GM21786 (cell line): ENCODE data around the gene USP9Y.

Experiments used
- ATAC-seq: cut with Tn5 transposase; IDR thresholded peaks from one replicate; pipeline ENCODE4 v1.9.1; 2021; ENCODE audit not compliant: unreplicated experiment

USP9Y gene

DNA sequence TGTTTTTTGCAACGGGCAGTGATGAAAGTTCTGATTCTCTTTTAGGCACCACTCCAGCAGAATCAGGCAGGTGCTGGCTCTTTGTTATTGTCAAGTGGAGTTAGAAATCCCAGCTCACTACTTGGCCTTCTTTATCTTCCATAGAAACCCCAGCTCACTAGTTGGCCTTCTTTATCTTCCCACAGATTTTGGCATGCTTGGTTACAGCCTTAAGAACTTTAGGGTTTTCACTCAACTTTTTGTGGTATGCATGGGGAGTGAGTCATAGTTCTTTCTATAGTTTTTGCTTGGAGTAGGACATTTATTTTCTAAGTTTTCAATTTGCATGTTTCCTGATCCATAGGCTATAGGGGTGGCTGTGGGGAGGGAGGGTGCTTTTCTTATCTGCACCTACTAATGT is 55.0 kb downstream of the USP9Y start:
- ATAC-seq, result no peak

GRCh38 chrY:12765976-12766375 is 64.9 kb downstream of the USP9Y start:
- ATAC-seq, result no peak

DNA sequence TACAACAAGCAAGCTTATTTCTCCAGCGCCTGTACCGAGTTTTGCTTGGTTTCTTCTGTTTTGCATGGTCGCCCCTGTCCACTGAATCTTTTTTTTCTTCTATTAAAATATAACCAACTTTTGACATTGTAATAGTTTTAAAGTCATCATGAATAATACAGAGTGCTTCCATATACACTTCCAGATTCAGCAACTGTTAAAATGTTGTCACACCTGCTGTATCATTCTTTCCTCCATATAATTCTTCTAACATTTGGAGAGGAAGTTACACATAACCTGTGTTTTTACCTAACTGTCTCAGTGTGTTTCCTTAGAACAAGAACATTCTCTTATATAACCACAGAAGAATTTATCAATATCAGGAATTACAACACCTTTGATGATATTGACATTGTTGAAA is 83.5 kb downstream of the USP9Y start:
- ATAC-seq, result no peak

GRCh38 chrY:12793999-12794398 is 93.0 kb downstream of the USP9Y start:
- no peak for ATAC-seq

DNA sequence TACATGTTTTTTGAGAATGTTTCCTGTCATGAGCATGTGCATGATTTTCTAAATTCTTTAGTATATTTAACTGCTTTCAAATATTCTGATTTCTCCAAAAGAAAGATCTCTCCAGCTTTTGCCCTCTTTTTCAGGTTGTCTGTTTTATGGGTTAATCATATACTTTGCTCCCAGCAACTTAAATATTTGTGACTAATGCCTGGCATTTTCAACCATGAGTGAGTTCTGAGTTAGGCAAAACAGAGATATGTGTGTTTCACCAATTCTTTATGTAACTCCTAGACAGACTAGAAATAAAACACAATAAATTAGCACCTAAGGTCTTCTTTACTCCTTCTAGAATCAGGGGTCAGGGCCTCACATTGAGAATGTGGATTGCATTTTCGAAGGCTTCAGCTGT is 107.0 kb downstream of the USP9Y start:
- ATAC-seq, result no peak

DNA sequence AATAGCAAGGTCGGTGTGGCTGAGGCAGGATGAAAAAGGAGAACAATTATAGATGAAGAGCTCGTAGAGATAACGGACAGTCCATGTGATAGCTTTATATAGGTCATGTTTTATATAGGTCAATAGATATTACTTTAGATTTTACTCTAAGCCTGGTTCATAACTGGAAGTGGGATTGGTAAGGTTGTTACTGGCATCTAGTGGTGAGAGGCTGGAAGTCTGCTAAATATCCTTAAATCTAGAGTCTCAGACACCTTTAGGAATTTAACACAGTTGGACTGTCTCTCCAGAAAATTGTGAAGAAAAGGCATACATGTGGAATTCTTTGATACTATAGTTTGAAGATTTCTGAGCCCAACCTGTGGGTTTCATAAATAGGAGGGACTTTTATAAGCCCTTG is 108.0 kb downstream of the USP9Y start:
- ATAC-seq, result no peak

GRCh38 chrY:12823408-12823807 is 122.4 kb downstream of the USP9Y start:
- no peak for ATAC-seq

DNA sequence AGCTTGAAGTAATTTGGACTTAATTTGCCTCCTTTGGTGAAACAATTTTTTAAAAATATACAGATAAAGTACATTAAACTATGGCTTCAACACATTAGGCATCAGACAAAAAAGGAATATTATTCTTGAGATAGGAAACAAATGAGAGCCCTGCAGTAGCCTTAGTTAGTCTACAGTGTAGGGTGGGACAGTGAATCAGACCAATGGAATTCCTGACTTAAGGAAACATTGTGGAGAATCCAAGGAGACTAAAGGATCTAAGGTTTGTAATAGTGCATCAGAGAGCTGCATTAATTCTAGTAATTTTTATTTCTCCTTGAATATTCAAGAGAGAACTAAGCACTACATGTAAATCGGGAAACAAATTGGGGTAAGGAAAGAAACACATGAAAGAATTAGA is 125.8 kb downstream of the USP9Y start:
- ATAC-seq, result no peak

DNA sequence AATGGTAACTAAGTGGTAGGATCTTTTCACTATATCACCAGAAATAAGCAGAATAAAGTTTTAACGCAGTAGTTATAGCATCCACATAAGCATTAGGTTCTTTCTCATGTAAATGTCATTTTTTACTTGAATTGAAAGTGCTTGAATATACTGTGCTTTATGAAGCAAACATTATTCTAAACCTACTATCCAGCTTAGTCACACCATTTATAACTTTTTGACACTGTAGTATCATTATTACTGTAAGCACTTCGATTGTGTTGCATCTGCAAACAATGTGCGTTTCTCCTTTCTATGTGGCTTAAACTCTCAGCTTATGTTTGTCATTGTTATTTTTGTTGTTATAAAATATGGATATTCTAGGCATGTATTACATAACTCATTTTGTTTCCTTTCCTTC is 132.3 kb downstream of the USP9Y start:
- no peak for ATAC-seq

DNA sequence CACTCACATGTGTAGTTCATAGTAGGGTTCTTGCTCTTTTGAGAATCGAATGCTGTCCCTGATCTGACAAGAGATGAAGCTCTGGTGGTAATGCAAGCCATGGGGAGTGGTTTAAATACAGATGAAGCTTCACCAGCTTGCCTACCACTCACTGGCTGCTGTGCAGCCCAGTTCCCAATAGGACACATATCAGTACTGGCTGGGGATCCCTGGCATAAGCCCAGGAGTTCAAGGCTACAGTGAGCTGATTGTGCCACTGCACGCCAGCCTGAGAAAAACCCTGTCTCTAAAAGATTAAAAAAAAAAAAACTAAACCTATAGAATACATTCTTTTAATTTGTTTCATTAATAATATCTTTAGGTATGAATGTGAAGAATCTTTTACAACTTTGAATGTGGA is 136.5 kb downstream of the USP9Y start:
- ATAC-seq, result no peak

GRCh38 chrY:12841368-12841767 is 140.3 kb downstream of the USP9Y start:
- no peak for ATAC-seq

DNA sequence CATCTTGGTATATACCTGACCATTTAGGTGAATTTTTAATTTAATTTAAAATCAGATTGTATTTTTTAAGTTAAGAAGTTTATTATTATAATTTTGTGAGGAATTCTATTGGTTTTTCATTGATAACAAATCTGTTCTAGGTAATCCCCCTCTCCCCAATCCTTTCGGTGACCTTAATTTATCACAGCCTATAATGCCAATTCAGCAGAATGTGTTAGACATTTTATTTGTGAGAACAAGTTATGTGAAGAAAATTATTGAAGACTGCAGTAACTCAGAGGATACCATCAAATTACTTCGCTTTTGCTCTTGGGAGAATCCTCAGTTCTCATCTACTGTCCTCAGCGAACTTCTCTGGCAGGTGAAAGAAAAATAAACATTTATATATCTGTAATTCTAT is 145.8 kb downstream of the USP9Y start:
- ATAC-seq, result no peak

DNA sequence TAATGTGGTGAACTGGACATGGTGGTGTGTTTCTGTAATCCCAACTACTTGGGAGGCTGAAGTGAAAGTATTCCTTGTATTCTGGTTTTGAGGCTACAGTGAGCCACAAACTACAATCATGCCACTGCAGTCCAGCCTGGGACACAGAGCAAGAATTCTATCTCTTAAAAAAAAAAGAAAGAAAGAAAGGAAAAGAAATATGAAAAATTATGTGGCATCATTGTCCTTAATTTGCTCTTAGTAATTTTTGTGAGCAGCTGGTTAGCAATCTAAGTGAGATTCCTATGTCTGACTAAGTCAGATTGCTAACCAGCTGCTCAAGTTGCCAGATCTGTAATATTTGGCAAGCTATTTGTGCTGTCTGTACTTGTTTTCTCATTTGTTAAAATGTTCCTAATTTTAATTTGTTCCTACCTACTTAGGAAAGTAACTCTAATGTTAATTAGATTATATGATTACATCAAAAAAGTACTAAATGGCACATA is 154.8 kb downstream of the USP9Y start:
- no peak for ATAC-seq

- ATAC-seq, result no peak
Observed at GRCh38 chrY:12867960-12868359, 166.9 kb downstream of the USP9Y start.

DNA sequence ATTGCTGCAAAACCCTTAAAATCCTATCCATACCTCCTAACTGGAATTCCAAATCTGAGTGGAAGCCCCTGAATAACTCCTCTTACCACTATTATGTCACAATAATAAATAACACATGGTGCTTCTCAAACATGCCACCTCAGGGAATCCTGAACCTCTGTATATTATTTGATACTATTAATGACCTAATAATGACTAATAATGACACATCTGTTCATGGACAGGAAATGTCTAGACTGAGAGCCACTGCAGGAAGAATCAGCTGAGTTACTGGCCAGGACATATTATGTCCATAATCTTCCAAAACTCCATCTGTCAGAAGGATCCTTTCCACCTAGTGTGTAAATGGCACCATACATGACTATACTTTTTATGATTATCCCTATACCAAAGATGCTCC is 195.9 kb downstream of the USP9Y start:
- no peak for ATAC-seq

DNA sequence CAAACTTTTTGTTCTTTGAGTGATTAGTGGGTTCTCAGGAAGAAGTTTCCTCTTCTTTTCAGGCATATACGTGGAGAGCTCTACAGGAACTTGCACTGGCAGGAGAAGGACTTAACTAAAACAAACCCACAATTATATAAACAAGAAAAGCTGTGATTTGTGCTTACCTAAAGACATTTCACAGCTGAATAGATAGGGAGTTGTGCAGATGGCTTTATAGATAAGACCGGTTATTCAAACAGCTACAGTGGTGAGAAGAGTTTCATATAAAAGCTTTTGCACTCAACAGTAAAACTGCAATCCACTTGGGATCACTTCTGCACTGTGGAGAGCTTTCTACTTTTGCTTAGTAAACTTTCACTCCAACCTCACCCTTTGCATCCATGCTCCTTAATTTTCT is 197.6 kb downstream of the USP9Y start:
- ATAC-seq, result no peak

DNA sequence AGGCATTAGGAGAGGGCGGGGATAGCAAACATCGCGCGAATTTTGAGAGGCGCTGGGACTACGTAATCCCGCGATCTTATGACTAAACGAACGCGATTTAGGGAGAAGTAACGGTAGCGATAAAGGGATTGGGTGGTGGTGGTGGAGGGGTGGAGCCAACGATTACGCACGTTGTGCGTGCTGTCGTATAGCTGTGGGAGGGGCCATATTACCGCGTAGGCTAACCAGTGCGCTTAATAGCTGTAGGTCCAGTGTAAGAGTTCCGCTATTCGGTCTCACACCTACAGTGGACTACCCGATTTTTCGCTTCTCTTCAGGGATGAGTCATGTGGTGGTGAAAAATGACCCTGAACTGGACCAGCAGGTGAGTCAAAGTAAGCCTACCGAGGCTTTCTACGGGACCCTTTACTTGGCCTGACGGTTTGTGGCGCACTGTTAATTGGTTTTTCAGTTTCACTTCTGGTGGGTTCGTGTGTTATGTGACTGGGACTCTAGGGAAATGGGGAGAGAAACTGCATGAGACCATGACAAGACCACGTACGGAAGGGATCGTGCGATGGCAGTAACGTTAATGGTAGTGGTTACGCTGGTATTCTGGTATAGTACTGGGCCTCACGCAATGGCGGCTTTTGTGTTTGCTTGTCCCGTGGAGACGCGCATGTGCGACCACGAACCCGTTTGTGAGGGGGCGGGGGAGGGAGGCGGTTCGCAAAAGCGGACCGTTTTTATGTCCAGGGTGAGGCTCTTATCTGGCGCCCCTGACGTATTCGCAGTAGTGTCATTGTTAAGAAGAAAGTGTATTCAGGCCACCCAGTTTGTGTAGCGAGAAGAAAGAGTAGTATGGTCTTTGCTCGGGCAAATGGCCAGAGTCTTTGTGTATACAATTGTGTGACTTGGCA is 203.8 kb downstream of the USP9Y start, which contains the start of gene DDX3Y:
DDX3Y (plus strand) TSS at position 251 of the 899 bp plus-strand sequence; CDS start at position 320, 69 bp downstream.
- no peak for ATAC-seq

DNA sequence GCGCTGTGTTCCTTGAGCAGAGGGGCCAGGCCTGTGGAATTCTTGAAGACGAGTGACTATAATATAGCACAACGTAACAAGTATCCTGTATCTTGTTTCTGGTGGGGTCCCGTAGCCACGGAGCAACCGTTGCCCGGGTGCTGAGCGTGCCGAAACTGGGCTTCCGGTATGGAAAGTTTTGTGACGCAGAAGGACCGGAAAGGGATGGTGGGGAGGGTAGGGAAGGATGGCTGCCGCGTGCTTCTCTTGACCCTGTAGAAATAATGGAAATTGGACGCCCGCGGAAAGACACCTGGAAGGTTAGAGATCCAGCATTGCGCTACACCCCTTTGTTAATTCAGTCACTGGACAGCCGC is 204.5 kb downstream of the USP9Y start:
- ATAC-seq, result no peak

GRCh38 chrY:12905895-12906294 is 204.9 kb downstream of the USP9Y start:
- no peak for ATAC-seq
